Peyer's patch (tissue), 4 donors: ENCODE results near the gene TOP1.

ENCODE experiments used
- POLR2A ChIP-seq, 2 donors: fragments of 450-650 bp; IDR thresholded peaks; one replicate each; pipeline ENCODE4 v1.5.1; 2017; ENCODE audit warnings: antibody characterized with exemption in 2 of 2, mild to moderate bottlenecking in 2 of 2, moderate library complexity in 2 of 2
- TF ChIP-seq, protein P1 (sequence below), 6 experiments: fragments of 450-650 bp in 4 of 6; fragments of 200-600 bp in 2 of 6; sonication (generic) in 1 of 6; IDR thresholded peaks; one replicate each; pipeline ENCODE4 v1.5.1; 2017 to 2019; ENCODE audit warnings: antibody characterized with exemption in 6 of 6, mild to moderate bottlenecking in 3 of 6, moderate library complexity in 1 of 6

GRCh38 chr20:41142919-41143318, 114.3 kb downstream of the TOP1 start:
- TF ChIP-seq, protein P1, sequence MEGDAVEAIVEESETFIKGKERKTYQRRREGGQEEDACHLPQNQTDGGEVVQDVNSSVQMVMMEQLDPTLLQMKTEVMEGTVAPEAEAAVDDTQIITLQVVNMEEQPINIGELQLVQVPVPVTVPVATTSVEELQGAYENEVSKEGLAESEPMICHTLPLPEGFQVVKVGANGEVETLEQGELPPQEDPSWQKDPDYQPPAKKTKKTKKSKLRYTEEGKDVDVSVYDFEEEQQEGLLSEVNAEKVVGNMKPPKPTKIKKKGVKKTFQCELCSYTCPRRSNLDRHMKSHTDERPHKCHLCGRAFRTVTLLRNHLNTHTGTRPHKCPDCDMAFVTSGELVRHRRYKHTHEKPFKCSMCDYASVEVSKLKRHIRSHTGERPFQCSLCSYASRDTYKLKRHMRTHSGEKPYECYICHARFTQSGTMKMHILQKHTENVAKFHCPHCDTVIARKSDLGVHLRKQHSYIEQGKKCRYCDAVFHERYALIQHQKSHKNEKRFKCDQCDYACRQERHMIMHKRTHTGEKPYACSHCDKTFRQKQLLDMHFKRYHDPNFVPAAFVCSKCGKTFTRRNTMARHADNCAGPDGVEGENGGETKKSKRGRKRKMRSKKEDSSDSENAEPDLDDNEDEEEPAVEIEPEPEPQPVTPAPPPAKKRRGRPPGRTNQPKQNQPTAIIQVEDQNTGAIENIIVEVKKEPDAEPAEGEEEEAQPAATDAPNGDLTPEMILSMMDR (IDR thresholded peaks at IDR 0.05): no peak
- no peak for TF ChIP-seq POLR2A (IDR thresholded peaks at IDR 0.05)
